ENCODE data around the gene IL17C.

IL17C gene

DNA sequence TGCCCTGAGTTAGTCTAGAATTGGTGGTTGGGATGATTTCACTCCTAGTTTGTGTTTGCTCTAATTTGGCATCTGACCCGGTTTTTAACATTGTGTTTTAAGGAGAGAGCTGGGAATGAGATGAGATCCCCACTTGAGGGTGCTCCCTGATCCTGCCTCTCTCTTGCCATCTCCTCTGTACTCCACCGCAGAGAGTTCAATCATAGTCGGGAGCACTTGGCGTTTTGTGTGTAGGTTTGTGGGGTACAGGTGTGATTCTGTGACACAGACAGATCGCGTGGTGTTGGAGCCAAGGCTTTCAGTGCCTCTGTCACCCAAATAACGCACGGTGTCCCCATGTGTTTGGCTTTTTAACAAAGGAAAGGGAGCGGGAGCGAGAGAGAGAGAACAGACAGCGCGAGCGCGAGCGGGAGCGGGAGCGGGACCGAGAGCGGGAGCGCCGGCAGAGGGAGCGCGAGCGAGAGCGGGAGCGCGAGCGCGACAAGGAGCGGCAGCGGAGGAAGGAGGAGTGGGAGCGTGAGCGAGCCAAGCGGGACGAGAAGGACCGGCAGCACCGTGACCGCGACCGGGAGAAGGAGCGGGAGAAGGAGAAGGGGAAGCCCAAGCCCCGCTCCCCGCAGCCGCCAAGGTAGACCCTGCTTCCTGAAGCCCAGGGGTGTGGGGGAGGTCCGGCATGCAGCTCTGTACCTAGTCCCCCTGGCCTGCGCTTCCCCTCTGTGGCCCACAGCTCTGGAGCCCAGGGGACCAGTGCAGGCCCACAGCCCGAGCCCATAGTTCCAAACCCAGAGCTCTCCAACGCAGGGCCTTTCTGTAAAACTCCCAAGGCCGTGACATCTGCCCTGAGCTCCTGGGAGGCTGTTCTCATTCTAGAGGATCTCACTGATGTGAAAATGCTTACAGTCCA is 27.2 kb upstream of the IL17C start:
- no peak for DNase-seq

DNA sequence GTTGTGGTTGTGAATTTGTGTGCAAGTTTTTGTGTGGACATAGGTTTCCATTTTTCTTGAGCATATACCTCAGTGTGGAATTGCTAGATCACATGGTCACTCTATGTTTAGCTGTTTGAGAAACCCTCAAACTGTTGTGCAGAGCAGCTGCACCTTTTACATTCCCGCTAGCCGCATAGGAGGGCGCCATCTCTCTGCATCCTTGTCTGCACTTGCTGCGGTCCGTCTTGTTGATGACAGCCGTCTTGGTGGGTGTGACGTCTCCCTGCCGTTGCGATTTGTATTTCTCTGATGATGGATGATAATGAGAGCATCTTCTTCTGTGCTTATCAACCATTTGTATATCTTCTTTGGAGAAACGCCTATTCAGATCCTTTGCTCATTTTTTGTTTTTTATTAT is 25.1 kb upstream of the IL17C start:
- no peak for DNase-seq

DNA sequence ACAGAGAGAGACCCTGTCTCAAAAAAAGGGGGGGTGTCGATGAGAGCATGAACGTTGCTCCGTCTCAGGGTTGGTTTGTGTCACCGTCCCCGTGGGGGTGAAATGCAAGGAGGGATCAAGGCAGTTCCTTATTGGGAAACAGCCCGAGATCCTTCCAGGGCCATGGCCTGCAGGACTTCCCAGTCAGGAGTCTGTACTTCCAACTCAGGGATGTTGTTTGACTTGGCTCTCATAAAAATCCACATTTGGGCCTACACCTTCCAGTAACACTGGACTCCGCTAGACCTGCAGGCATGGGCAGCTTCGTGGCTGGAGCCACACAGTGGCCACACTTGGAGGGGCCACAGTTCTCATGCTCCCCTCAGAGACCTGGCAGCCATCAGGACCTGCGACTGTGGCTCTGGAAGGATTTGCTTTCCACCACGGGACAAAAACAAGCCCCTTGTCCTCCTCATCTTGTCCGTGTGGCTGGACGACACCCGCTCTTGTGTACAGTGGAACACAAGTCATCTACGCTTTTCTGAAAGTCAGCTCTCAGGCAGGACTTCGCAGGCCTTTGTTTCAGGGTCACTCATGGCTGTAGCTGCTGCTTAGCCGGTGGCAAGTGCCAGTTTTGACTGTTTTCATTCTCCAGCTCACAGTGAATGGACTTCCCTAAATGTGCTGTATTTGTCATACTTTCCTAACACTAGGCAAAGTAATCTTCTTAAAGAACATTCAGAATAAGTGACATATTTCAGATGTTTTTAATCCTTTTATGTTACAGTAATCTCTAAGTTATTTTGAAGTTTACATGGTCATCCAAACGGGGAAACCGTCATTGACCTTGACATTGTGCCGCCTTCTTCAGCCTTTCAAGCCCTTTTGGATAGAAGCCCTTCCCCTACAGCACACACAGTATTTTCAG is 24.2 kb upstream of the IL17C start:
- DNase-seq: no peak

DNA sequence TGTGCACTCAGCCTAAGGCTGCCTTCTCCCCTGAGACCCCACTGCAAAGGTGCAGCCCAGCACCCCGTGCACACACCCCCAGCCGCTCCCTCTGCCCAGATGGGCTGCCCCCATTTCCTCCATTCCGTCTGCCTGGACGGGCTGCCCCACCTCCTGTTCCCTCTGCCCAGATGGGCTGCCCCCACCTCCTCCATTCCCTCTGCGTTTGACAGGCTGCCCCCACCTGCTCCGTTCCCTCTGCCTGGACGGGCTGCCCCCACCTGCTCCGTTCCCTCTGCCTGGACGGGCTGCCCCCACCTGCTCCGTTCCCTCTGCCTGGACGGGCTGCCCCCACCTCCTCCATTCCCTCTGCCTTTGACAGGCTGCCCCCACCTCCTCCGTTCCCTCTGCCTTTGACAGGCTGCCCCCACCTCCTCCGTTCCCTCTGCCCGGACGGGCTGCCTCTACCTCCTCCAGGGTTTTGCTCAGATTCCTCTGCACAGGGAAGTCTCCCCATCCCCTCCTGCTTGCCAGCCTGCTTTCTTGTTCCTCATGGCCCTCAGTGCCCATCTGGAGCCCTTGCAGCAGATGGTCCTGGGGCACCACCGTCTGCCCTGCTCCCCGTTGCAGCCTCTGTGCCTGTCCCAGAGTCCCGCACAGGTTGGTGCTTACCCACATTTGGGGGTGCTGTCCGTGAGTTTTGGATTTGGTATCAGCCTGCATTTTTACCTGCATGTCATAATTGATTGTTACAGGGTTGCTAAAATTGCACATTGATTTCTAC is 23.4 kb upstream of the IL17C start:
- no peak for DNase-seq

DNA sequence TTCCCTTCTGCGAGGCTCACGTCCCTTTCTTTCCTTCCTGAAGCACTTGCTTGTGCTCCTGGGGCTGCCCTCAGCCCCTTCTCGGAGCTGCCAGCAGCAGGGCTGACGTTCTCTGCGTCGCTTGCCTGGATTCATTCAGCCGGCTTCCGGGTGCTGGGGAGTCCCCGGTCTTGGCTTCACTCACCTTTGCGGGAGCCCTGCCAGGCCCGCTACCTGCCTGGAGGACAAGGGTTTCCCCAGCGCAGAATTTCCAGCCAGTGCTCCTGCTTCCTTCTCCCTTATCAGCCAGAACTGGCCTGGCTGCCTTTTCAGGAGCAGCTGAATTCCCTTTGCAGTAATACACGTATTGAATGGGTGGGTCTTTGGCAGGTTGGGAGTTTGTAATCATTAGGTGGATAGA is 22.1 kb upstream of the IL17C start:
- DNase-seq: no peak

DNA sequence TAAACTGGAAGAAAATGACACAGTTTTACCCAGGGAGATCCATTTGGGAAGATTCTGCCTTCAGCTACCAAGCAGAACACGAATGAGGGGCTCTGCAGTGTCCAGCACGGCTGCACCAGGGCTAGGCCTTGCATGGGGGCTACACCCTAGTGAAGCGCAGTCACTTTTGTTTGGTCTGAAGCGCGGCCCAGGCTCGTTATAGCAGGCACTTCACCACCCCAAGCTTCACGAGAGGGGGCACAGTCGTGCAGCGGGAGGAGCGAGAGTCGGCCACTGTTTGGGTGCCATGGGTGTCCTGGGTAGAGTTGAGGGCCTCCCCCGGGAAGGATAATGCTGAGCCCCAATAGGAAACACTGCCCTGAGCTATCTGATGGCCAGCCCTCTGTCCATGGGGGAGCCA is 21.6 kb upstream of the IL17C start:
- no peak for DNase-seq

DNA sequence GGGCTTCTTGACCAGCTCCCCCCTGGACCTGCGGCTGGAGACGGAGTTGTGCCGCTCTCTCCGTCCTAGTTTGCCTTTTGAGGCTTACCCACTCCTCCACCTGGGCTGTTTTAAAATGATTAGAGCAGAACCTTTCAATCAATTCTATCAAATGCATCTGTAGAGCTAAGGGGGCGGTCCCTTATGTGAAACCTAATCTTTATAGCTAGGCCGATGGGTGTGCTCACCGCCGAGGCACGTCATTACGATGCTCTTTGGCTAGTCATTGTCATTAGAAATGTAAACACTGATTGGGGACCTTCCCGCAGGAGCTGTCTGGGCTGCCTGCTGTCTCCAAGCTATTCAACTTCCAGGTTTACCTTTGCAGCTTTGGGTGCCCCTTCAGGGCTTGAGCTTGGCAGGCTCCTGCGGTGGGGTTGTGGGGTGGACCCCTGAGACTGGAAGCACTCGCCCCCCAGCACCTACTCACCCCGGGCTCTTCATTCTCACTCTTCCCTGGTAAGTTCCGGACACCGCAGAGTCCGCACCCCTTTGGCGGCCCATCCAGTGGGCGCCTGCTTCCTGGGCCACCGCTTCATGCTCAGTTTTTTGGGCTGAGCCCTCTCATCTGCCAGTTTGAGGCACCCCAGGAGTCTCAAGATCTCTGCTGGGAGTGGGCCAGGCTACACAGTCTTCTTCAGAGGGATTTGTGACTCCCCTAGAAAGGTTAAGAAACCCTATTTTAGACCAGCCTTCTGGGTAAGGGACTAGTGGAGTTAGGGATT is 20.9 kb upstream of the IL17C start:
- DNase-seq: no peak

DNA sequence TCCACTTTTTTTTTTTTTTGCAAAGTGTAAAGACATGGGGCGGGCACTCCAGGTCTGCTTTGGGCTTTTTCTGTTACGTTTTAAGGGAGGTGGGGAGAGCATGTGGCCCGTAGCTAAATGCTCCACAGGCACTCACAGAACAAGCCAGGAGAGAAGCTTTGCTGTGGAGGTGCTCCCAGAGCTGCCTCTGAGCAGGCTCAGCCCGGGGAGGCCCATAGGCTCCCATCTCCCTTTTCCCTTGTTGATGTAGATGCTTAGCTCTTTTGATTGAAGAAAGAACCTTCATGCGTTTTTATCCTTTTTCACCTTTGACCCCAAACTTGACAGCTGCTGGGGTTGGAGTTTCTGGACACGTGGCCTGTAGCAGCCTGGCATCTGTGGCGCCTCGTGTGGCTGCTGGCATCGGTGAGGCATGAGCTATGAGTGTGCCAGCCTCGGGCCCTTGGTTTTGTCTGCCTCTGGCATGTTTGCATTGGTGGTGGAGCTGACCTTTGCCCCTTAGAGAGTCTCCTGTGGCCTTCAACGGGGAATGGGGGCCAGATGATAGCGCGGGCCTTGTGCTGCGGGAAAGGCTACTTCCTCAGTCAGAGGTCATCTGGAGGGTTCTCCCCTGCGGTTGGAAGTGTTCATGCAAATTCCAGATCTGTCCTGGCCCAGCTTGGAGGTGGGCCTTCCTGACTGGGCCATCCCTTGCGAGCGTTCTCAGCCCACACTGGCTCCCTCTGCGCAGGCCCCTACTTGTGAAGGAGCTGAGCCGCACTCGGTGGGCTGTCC is 20.0 kb upstream of the IL17C start:
- DNase-seq: no peak

DNA sequence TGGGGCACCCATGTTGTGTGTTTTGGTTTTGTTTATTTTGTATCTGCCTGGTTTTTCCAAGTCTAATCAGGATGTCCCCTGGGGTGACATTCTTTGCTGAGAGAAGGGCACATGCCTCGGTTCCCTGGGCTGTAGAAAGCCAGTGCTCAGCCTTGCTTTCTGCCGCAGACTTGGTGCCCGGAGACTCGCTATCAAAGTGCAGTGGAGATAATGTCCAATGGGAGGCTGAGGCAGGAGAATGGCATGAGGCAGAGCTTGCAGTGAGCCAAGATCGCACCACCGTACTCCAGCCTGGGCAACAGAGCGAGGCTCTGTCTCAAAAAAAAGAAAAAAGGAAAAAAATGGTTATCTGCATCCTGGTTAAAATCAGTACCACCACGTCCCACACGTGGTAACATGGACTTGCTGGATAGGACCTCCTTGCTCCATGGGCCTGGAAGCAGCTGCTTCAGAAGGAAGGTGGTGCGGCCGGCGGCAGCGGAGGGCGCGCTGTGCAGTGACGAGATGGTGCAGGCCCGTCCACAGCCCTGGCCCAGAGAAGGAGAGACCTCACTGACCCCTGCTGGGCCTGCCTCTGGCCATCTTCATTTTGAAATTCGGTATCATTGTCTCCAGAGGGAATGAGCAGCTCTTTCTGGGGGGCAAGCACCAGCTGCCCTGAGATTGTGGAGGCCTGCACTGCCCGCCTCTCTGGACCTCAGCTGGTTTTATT is 19.3 kb upstream of the IL17C start:
- DNase-seq: no peak

DNA sequence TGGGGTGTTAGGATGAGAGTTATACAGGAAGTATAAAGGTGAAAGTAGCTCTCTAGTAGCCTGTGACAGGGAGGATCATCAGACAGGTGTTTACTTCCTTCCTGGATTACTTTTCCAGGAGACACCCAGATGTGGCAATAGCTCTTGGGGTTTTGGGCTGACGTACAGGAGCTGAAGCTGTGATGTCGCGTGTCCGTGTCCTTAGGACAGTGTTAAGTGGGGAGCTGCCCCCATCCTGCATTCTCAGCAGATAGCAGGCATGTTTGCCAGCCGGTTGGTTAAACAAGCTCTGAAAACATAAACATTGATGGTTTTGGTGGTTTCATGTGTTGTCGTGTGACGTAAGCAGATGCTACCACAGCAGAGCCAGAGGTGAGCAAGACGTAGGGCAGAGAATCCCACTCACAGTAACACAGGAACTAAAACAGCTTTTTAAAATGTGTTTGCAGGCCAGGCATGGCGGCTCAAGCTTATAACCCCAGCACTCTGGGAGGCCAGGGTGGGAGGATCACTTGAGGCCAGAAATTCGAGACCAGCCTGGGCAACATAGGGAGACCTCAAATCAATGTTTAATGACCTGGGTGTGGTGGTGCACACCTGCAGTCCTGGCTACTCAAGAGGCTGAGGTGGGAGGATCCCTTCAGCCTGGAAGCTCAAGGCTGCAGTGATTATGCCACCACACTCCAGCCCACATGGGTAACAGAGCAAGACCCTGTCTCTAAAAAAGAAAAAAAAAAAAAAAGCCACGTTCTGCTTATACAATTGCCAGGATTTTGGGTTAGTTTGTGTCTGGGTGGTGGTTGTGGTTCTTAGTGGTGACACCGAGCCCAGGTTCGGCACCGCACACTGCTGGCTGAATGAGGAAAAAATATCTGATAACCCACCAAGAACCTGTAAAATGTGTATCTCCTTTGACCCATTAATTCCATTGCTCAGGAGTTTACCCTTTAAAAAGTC is 18.2 kb upstream of the IL17C start:
- peak; percentile 80 for DNase-seq

DNA sequence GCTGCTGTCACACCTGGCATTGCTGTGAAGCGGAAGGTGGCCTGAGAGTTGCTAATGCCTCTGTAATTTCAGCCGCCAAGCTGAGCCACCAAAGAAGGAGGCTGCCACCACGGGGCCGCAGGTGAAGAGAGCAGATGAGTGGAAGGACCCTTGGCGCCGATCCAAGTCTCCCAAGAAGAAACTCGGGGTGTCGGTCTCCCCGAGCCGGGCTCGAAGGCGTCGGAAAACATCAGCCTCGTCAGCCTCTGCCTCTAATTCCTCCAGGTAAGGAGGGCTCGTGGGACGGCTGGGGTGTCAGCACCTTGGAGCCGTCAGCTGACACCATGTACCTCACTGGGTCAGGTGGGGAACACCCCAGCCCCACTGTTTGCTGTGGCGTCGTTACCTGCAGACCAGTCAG is 16.2 kb upstream of the IL17C start:
- no peak for DNase-seq

DNA sequence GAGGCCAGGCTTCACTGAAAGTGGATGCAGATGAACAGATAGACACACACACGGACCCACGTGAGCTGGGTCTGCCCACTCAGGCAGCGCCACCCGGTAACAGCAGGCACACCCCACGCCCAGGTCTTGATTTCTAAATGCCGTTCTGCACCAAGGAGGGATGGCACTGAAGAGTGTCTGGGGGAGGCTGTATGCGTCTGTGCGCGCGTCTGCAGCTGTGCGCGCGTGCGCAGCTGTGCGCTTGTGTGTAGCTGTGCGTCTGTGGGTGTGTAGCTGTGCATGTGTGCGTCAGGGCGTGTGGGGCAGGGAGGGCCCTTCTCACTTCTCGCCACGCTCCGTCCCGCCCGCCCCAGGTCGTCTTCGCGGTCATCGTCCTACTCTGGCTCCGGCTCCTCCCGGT is 15.5 kb upstream of the IL17C start:
- DNase-seq: no peak

DNA sequence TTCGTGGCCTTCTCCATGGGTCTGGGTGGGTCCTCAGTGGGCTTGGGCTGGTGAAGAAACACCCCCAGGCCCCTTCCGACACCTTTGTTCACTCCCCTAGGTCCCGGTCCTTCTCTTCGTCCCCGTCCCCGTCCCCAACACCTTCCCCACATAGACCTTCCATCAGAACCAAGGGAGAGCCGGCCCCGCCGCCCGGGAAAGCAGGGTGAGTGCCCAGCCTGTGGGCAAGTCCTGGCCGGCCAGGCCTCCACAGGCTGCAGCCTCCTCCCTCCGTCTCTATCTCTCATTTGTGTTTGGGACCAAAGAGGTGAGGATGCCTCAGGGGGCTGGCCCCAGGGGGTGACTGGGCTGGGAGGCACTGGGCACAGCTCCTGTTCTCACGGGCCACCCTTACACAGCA is 14.5 kb upstream of the IL17C start:
- no peak for DNase-seq

DNA sequence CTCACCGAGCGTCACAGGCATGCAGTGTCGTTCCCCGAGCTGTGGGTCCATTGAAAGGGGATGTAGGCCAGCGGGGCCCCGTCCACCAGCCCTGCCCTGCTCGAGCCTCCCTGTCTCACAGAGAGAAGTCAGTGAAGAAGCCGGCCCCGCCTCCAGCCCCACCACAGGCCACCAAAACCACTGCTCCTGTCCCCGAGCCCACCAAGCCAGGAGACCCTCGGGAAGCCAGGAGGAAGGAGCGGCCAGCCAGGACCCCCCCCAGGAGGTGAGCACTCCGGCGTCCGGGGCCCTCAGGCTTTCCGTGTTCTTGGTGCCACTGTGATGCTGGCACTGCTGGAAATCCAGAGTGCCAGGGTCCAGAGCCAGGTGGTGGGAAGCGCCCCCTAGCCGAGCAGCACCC is 13.9 kb upstream of the IL17C start:
- DNase-seq: no peak

DNA sequence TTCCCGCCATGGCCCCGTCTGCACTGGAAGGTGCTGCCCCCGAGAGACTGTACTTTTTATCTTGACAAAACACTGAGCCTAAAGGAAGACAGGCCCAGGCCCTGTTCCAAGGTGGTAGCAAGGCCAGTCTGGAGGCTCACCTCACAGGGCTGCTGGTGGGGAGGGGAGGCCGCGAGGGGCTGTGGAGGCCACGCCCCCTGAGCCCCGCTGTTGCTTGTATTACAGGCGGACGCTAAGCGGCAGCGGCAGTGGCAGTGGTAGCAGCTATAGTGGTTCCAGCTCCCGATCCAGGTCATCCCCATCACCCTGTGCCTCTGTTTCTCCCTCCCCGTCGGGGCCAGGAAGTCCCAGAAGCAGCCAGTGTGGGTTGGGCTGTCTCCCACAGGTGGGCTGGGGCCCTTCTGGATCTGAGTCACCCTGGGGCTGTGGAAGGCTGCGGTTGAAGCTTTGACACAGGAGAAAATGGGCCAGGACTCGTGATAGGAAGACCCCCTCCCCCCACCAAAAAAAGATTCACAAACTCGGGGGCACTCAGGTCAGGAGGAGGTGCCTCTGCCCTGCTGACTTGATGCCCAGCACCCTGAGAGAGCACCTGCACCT is 13.3 kb upstream of the IL17C start:
- no peak for DNase-seq

DNA sequence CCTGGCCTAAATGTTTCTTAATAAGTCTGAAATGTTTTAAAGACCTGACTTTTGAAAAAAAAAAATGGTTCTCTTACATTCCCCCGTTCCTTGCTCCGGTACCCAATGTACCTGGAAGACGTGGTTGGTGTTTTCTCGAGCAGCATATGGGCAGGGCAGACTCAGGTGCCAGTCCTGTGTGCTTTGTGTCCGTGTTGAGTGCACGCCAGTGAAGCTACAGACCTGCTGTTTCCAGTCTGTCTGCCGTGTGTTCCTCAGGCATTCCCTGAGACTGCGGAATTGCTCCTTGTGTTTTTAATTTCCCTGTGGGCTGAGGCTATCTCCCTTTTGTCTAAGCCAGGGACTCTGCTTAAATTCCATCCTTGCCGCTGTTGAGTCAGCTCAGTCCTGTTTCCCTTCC is 11.7 kb upstream of the IL17C start:
- no peak for DNase-seq

DNA sequence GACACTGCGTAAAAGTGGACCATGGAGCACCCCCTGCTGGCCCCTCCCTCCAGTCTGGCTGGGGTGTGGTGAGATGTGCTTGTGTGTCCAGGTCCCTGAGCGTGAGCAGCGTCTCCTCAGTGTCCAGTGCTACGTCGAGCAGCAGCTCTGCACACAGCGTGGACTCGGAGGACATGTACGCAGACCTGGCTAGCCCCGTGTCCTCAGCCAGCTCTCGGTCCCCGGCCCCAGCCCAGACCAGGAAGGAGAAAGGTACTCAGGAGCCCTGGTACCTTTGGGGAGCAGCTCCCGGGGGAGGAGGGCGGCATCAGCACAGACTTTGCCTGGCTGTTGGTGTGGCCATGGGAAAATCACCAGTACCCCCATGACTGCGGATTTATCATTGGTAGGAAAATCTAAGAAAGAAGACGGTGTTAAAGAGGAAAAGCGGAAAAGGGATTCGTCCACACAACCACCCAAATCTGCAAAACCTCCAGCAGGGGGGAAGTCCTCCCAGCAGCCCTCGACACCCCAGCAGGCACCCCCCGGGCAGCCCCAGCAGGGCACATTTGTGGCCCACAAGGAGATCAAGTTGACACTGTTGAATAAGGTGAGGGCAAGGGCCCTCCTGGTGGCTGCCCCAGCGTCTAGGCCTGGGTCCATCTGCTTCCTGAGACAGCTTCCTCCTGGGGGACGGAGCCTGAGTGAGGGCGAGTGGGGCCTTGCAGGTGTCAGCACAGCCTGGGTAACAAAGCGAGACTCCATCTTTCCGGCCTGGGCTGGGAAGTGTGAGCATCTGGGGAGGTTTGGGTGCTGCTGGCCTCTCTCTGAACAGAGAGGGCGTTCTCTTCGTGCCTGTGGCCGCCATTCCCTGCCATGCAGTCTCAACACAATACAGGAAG is 10.6 kb upstream of the IL17C start:
- no peak for DNase-seq

DNA sequence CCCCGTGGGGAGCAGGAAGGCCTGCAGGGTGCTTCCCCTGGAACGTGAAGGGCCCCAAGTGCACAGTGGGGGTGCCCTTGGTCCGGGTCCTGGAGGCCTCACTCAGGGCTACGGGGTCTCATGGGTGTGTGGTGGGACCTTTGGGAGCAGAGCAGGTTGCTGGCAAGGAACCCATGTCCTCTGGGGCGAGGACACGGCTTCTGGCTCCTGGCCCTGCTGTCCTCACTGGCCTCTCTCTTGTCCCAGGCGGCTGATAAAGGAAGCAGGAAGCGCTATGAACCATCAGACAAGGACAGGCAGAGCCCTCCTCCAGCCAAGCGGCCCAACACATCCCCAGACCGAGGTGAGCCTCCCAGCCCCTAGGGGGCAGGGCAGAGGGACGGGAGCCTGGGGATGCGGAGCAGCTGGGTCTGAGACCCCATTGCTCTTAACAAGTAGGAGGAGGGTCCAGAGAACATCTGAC is 9.8 kb upstream of the IL17C start:
- no peak for DNase-seq

Measured in CD4-positive, alpha-beta T cell treated with Interleukin-15 for 1 hour (primary cell).